ENCODE results near the gene SURF6.

DNA sequence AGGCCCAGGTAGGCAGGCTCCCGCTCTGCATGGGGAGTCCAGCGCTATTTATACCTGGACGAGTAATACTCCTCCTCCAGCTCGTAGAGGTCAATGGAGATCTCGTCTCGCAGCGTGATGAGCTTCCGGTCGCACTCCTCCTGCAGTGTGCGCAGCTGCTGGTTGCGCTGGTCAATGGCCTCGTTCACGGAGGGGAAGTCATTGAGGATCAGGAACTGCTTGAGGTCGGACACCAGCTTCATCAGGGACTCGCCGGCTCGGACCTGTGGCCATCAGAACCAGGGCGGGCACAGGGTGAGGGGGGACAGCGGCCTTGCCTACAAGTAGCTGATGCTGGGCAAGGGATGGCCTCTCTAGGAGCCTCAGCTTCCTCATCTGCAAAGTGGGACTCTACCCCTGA, 8.1 kb upstream of the SURF6 start:
- TF ChIP-seq, protein P1, sequence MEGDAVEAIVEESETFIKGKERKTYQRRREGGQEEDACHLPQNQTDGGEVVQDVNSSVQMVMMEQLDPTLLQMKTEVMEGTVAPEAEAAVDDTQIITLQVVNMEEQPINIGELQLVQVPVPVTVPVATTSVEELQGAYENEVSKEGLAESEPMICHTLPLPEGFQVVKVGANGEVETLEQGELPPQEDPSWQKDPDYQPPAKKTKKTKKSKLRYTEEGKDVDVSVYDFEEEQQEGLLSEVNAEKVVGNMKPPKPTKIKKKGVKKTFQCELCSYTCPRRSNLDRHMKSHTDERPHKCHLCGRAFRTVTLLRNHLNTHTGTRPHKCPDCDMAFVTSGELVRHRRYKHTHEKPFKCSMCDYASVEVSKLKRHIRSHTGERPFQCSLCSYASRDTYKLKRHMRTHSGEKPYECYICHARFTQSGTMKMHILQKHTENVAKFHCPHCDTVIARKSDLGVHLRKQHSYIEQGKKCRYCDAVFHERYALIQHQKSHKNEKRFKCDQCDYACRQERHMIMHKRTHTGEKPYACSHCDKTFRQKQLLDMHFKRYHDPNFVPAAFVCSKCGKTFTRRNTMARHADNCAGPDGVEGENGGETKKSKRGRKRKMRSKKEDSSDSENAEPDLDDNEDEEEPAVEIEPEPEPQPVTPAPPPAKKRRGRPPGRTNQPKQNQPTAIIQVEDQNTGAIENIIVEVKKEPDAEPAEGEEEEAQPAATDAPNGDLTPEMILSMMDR (IDR thresholded peaks at IDR 0.05) = no peak
- TF ChIP-seq POLR2A (IDR thresholded peaks at IDR 0.05) = no peak

All from esophagus squamous epithelium (tissue), 4 donors.